Lower leg skin (tissue), 3 donors: ENCODE results near the gene CDK5R1.

Experiments
- CTCF ChIP-seq, 3 donors: fragments of 450-650 bp; IDR thresholded peaks; one replicate each; pipeline ENCODE4 v1.5.1; 2016; ENCODE audit warnings: antibody characterized with exemption in 3 of 3, mild to moderate bottlenecking in 3 of 3, moderate library complexity in 2 of 3
- POLR2A ChIP-seq, 2 donors: fragments of 450-650 bp; IDR thresholded peaks; one replicate each; pipeline ENCODE4 v1.6.1; 2016 to 2017; ENCODE audit warnings: antibody characterized with exemption in 2 of 2, mild to moderate bottlenecking in 1 of 2, moderate library complexity in 1 of 2

DNA sequence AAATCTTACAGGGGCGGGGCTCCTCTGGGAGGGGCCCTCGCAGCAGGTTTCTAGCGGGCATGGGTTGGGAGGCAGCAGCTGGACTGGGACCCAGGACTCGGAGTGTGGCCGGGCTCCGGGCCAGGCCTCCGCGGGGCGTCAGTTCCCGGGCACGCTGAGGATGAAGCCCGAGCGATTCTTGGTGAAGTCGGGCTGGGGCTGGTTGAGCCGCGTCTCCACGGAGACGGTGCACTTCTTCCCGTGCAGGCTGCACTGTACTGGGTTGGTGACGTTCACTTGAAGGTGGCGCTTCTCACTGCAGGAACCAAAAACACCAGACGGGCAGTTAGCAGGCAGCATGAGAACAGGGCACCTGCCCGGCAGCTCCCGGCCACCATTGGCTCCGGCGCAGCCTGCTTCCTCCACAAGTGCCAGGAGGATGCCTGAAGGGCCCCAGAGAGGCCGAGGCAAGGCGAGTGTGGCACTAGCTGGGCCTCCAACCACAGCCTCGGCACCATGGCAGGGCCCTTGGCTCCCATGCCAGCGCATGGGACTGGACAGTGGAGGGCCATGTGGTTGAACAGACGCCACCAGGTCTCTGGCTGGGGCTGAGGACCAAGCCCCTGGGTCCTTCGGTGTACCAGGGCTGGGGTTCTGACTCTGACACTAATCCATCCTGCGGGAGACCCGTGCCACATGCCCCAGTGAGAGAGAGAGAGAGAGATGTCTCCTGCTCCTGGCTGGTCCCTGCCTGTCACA is 8.0 kb downstream of the CDK5R1 start:
- no peak for TF ChIP-seq CTCF (IDR thresholded peaks at IDR 0.05)
- TF ChIP-seq POLR2A (IDR thresholded peaks at IDR 0.05) = no peak
